ENCODE data around the gene TMEM248. TPM values are rescaled to one million over a fixed set of nuclear protein-coding genes. Genes with fewer than 3 reads are reported as not detected.

TMEM248 gene
- total and polyA plus RNA-seq, 10 of the 15 experiments (the other 5 are each of a cell fraction or from before 2014, with no cell fraction given), result 6.3 to 93.5 (median 64.9) TPM

GRCh38 chr7:66939325-66939724 lies 18.3 kb downstream of the TMEM248 start:
- CTCF ChIA-PET, result no interaction called here
- DNase-seq (ENCODE audit: low read depth, low spot score), result no peak
- Histone ChIP-seq H4K20me1 (ENCODE audit: control insufficient read depth, insufficient read depth) (no peaks in the 10 kb centered on the region; the same call in 1 of the 2 replicates), H3K27me3 (replicated peaks in 1 of 2; ENCODE audit: control insufficient read depth in 2 of 2, insufficient read depth in 2 of 2, low read length in 1 of 2) (no peaks in the 10 kb centered on the region), H3K36me3 (ENCODE audit: control insufficient read depth in 2 of 2, insufficient read depth in 2 of 2, low read length in 1 of 2) (peaks cover 0 to 12% of the 10 kb centered on the region in 2 experiments; a peak in 3 of 4 replicates), H3K9ac (ENCODE audit: control insufficient read depth, insufficient read depth, low read length) (no peak overlapping the region), H3K4me2 (ENCODE audit: control insufficient read depth, insufficient read depth) (no peak overlapping the region), H3K9me3 (replicated peaks; ENCODE audit: control insufficient read depth, insufficient read depth, low read length) (no peaks in the 10 kb centered on the region; the same call in 1 of the 3 replicates), H2AFZ (ENCODE audit: control insufficient read depth, low read depth, low read length) (no peak overlapping the region), H3K4me3 (no peak overlapping the region), H3K4me1 (ENCODE audit: control insufficient read depth, insufficient read depth, low read length) (no peaks in the 10 kb centered on the region), H3K79me2 (ENCODE audit: control insufficient read depth, insufficient read depth, low read length) (peaks cover 31% of the 10 kb centered on the region), H3K27ac (ENCODE audit: control insufficient read depth, insufficient read depth) (no peak overlapping the region)
- SMC1A ChIA-PET (ENCODE audit: uncharacterized antibody, unreplicated experiment), result no interaction called here
- no TSS peak for BruUV-seq (replicated peaks)
- ATAC-seq, result no peak
- 95% methylated on average over 4 of the region's 4 CpGs for WGBS (ENCODE audit: insufficient coverage, insufficient replicate concordance, low lambda C conversion rate, missing lambda C conversion rate)
- POLR2A ChIA-PET, result no interaction called here
- FAIRE-seq, result no peak
- TF ChIP-seq ZBED1 (IDR thresholded peaks at IDR 0.05; ENCODE audit: borderline replicate concordance) (no peak), CBX3 (IDR thresholded peaks at IDR 0.05; ENCODE audit: borderline replicate concordance, low read depth) (no peak), HSF1 (IDR thresholded peaks at IDR 0.05; ENCODE audit: low read depth, low read length) (no peak), POLR2AphosphoS2 (IDR thresholded peaks at IDR 0.05; ENCODE audit: low read depth, low read length) (no peak), SMC3 (IDR thresholded peaks at IDR 0.05; ENCODE audit: borderline replicate concordance, low read length) (no peak), ZNF207 (IDR thresholded peaks at IDR 0.05; ENCODE audit: borderline replicate concordance) (no peak)
- intact Hi-C loops (cut with micrococcal nuclease; ENCODE audit: unreplicated experiment), result no loop called here
- RAD21 ChIA-PET (ENCODE audit: unreplicated experiment), result no interaction called here
- in situ Hi-C loops (cut with MboI), result no loop called here

- Histone ChIP-seq H3K4me3 (no peak overlapping the region), H4K20me1 (ENCODE audit: control insufficient read depth, insufficient read depth) (no peaks in the 10 kb centered on the region; the same call in 1 of the 2 replicates), H3K36me3 (ENCODE audit: control insufficient read depth in 2 of 2, insufficient read depth in 2 of 2, low read length in 1 of 2) (peaks cover 11 to 26% of the 10 kb centered on the region in 2 experiments), H3K9ac (ENCODE audit: control insufficient read depth, insufficient read depth, low read length) (no peak overlapping the region), H3K79me2 (ENCODE audit: control insufficient read depth, insufficient read depth, low read length) (no peaks in the 10 kb centered on the region), H3K4me2 (ENCODE audit: control insufficient read depth, insufficient read depth) (no peak overlapping the region), H2AFZ (ENCODE audit: control insufficient read depth, low read depth, low read length) (no peak overlapping the region), H3K27ac (ENCODE audit: control insufficient read depth, insufficient read depth) (no peak overlapping the region), H3K27me3 (replicated peaks in 1 of 2; ENCODE audit: control insufficient read depth in 2 of 2, insufficient read depth in 2 of 2, low read length in 1 of 2) (no peaks in the 10 kb centered on the region), H3K9me3 (replicated peaks; ENCODE audit: control insufficient read depth, insufficient read depth, low read length) (no peaks in the 10 kb centered on the region), H3K4me1 (ENCODE audit: control insufficient read depth, insufficient read depth, low read length) (no peaks in the 10 kb centered on the region)
- ATAC-seq (no peak), DNase-seq (ENCODE audit: low read depth, low spot score) (no peak), FAIRE-seq (no peak)
- no TSS peak for BruUV-seq (replicated peaks)
- POLR2A ChIA-PET, result interaction anchor here (0.6 kb wide), 1 partner anchor 25 kb away, joined by 3 read pairs; no protein-coding TSS in a partner anchor
- in situ Hi-C loops (cut with MboI) (no loop called here), intact Hi-C loops (cut with micrococcal nuclease; ENCODE audit: unreplicated experiment) (no loop called here)
- CTCF ChIA-PET, result no interaction called here
- SMC1A ChIA-PET (ENCODE audit: uncharacterized antibody, unreplicated experiment), result no interaction called here
- WGBS (ENCODE audit: insufficient coverage, insufficient replicate concordance, low lambda C conversion rate, missing lambda C conversion rate), result 62% methylated on average over 2 of the region's 2 CpGs
- no peak for TF ChIP-seq TCF7 (IDR thresholded peaks at IDR 0.05; ENCODE audit: borderline replicate concordance)
- no peak for TF ChIP-seq ZNF24 (IDR thresholded peaks at IDR 0.05)
- TF ChIP-seq PML (IDR thresholded peaks at IDR 0.05; ENCODE audit: low read length), result no peak
- no peak for TF ChIP-seq SMC3 (IDR thresholded peaks at IDR 0.05; ENCODE audit: borderline replicate concordance, low read length)
- TF ChIP-seq POLR2A (IDR thresholded peaks at IDR 0.05; ENCODE audit: low read depth, low read length), result no peak
- no peak for TF ChIP-seq CEBPB (IDR thresholded peaks at IDR 0.05; ENCODE audit: borderline replicate concordance in 1 of 2, low read depth in 2 of 2, low read length in 2 of 2)
- no peak for TF ChIP-seq NRF1 (conservative IDR thresholded peaks at IDR 0.05; ENCODE audit: low read depth, low read length)
- TF ChIP-seq MYB (IDR thresholded peaks at IDR 0.05; ENCODE audit: borderline replicate concordance, low read depth, low read length), result no peak
- TF ChIP-seq NFYB (IDR thresholded peaks at IDR 0.05; ENCODE audit: insufficient read depth, low read depth, low read length), result no peak
- no peak for TF ChIP-seq IKZF1 (conservative IDR thresholded peaks at IDR 0.05)
- RAD21 ChIA-PET (ENCODE audit: unreplicated experiment), result no interaction called here
Measured at GRCh38 chr7:66946545-66946944, 25.5 kb downstream of the TMEM248 start.

All from GM12878 (cell line).